WTC11 (cell line): Measurements from ENCODE around the gene CASP3. TPM values are rescaled to one million over a fixed set of nuclear protein-coding genes. Genes with fewer than 3 reads are reported as not detected.

ENCODE experiments used
- ATAC-seq: fragments of 200-7000 bp; cut with Tn5 transposase; 2 replicates; pipeline ENCODE4 v1.10.0; 2021; ENCODE audit warnings: mild to moderate bottlenecking, moderate library complexity
- CTCF ChIA-PET: fragments of 300-600 bp; sonication (Branson Sonifier 250); formaldehyde crosslinking; loops from one replicate; lab custom pipeline; 2021; ENCODE audit warnings: antibody characterized with exemption; lab: Charles Lee
- POLR2A ChIA-PET: fragments of 350-600 bp; sonication (Branson Sonifier 250); formaldehyde crosslinking; loops from one replicate; lab custom pipeline; 2021; ENCODE audit warnings: antibody characterized with exemption; lab: Charles Lee
- DNase-seq: peaks from one replicate; pipeline ENCODE4 v3.0.0; 2021; ENCODE audit warnings: low spot score
- H3K27ac Mint-ChIP-seq: 2 replicates; pipeline ENCODE4 v1.8.0; 2021; ENCODE audit warnings: mixed read lengths
- H3K27me3 Mint-ChIP-seq: 2 replicates; pipeline ENCODE4 v1.8.0; 2021; ENCODE audit warnings: low read depth, mild to moderate bottlenecking, moderate library complexity, mixed read lengths
- H3K36me3 Mint-ChIP-seq: 2 replicates; pipeline ENCODE4 v1.8.0; 2021; ENCODE audit warnings: mixed read lengths
- H3K4me1 Mint-ChIP-seq: 2 replicates; pipeline ENCODE4 v1.8.0; 2022; ENCODE audit warnings: mixed read lengths
- H3K4me3 Mint-ChIP-seq: 2 replicates; pipeline ENCODE4 v1.8.0; 2021; ENCODE audit warnings: mild to moderate bottlenecking, moderate library complexity, mixed read lengths
- H3K9me3 Mint-ChIP-seq: 2 replicates; pipeline ENCODE4 v1.8.0; 2021; ENCODE audit warnings: mixed read lengths
- E2F5 ChIP-seq: sonication (generic); formaldehyde crosslinking; IDR thresholded peaks from 2 replicates; pipeline ENCODE4 v1.8.1; 2022; ENCODE audit warnings: mild to moderate bottlenecking, moderate library complexity, missing genetic modification reagents
- ESRRA ChIP-seq: sonication (generic); formaldehyde crosslinking; IDR thresholded peaks from 2 replicates; pipeline ENCODE4 v1.8.1; 2022; ENCODE audit warnings: mild to moderate bottlenecking, missing genetic modification reagents, borderline replicate concordance
- HMGA2 ChIP-seq: fragments of 250-450 bp; sonication (Bioruptor Pico); IDR thresholded peaks from 2 replicates; pipeline ENCODE4 v1.4.0; 2021; ENCODE audit warnings: mild to moderate bottlenecking, moderate library complexity
- IRF1 ChIP-seq: sonication (generic); formaldehyde crosslinking; IDR thresholded peaks from 2 replicates; pipeline ENCODE4 v1.8.0; 2023; ENCODE audit warnings: missing genetic modification reagents
- NFYB ChIP-seq: sonication (generic); formaldehyde crosslinking; conservative IDR thresholded peaks from 2 replicates; pipeline ENCODE4 v1.8.0; 2022; ENCODE audit warnings: low read depth, missing genetic modification reagents
- NR1H2 ChIP-seq: sonication (generic); formaldehyde crosslinking; IDR thresholded peaks from 2 replicates; pipeline ENCODE4 v1.9.0; 2021; ENCODE audit warnings: mild to moderate bottlenecking, moderate library complexity, missing genetic modification reagents
- PRDM15 ChIP-seq: sonication (generic); formaldehyde crosslinking; IDR thresholded peaks from 2 replicates; pipeline ENCODE4 v1.8.0; 2022; ENCODE audit warnings: missing genetic modification reagents
- RELA ChIP-seq: sonication (generic); formaldehyde crosslinking; IDR thresholded peaks from 2 replicates; pipeline ENCODE4 v1.8.1; 2022; ENCODE audit warnings: missing genetic modification reagents, mild to moderate bottlenecking, borderline replicate concordance
- RORB ChIP-seq: fragments of 250-450 bp; sonication (Bioruptor Pico); IDR thresholded peaks from 2 replicates; pipeline ENCODE4 v1.9.0; 2021; ENCODE audit warnings: mild to moderate bottlenecking
- SMAD3 ChIP-seq: sonication (generic); formaldehyde crosslinking; IDR thresholded peaks from 2 replicates; pipeline ENCODE4 v1.8.0; 2022; ENCODE audit warnings: missing genetic modification reagents, mild to moderate bottlenecking, borderline replicate concordance
- TEAD4 ChIP-seq: sonication (generic); formaldehyde crosslinking; IDR thresholded peaks from 2 replicates; pipeline ENCODE4 v1.8.0; 2022; ENCODE audit warnings: mild to moderate bottlenecking, missing genetic modification reagents
- TP53 ChIP-seq: sonication (generic); formaldehyde crosslinking; IDR thresholded peaks from 2 replicates; pipeline ENCODE4 v1.8.1; 2023; ENCODE audit warnings: mild to moderate bottlenecking, missing genetic modification reagents
- ZNF138 ChIP-seq: sonication (generic); formaldehyde crosslinking; conservative IDR thresholded peaks from 2 replicates; pipeline ENCODE4 v1.8.1; 2022; ENCODE audit warnings: mild to moderate bottlenecking, moderate library complexity, missing genetic modification reagents
- ZNF263 ChIP-seq: sonication (generic); formaldehyde crosslinking; IDR thresholded peaks from 2 replicates; pipeline ENCODE4 v1.8.1; 2022; ENCODE audit warnings: low read depth, mild to moderate bottlenecking, moderate library complexity, missing genetic modification reagents
- ZNF416 ChIP-seq: fragments of 250-450 bp; sonication (Bioruptor Pico); IDR thresholded peaks from 2 replicates; pipeline ENCODE4 v1.9.0; 2021; ENCODE audit warnings: mild to moderate bottlenecking, inconsistent platforms
- ZNF671 ChIP-seq: fragments of 250-450 bp; sonication (Bioruptor Pico); IDR thresholded peaks from 2 replicates; pipeline ENCODE4 v1.8.0; 2021; ENCODE audit warnings: mild to moderate bottlenecking
- total RNA-seq: library from RNA; stranded (reverse); gene quantifications from 3 replicates; pipeline ENCODE4 v1.2.3, GENCODE V29; 2021
- TF ChIP-seq, protein P1 (sequence below): fragments of 250-450 bp; sonication (Bioruptor Pico); IDR thresholded peaks from 2 replicates; pipeline ENCODE4 v1.8.0; 2021; ENCODE audit warnings: mild to moderate bottlenecking
- TF ChIP-seq, protein P2 (sequence below): sonication (generic); formaldehyde crosslinking; IDR thresholded peaks from 2 replicates; pipeline ENCODE4 v1.8.1; 2023; ENCODE audit warnings: mild to moderate bottlenecking, missing genetic modification reagents, moderate library complexity
- TF ChIP-seq, protein P3 (sequence below): sonication (generic); formaldehyde crosslinking; conservative IDR thresholded peaks from 2 replicates; pipeline ENCODE4 v1.8.1; 2023; ENCODE audit warnings: mild to moderate bottlenecking, low read depth, missing genetic modification reagents, moderate library complexity
- TF ChIP-seq, protein P4 (sequence below): sonication (generic); formaldehyde crosslinking; IDR thresholded peaks from 2 replicates; pipeline ENCODE4 v1.8.0; 2023; ENCODE audit warnings: mild to moderate bottlenecking, missing genetic modification reagents

CASP3 gene
- total RNA-seq, 1 experiment from 2014 or later = 78.9 TPM

DNA sequence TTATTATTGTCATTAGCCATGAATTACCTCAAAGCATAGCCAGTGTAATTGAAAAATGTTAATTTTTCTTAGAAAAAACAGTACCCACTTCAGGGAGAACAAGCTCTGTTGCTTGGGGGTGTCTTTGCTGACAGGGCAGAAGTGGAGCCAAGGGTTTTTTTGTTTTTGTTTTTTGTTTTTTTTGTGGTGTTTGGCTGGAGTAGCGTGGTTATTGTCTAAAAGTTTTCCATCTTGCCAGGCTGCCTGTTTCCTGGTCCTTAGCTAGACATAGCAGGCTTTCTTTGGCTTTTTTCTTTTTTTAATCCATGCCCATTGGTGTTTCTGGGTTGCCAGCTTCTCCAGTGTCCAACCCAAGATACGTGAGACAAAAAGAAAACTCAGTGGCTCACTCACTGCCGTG is 61.5 kb downstream of the CASP3 start (continued):
- TF ChIP-seq IRF1 (CRISPR knock-in tag) (no peak), TP53 (no peak), SMAD3 (CRISPR knock-in tag) (no peak), ZNF138 (CRISPR knock-in tag) (no peak)

DNA sequence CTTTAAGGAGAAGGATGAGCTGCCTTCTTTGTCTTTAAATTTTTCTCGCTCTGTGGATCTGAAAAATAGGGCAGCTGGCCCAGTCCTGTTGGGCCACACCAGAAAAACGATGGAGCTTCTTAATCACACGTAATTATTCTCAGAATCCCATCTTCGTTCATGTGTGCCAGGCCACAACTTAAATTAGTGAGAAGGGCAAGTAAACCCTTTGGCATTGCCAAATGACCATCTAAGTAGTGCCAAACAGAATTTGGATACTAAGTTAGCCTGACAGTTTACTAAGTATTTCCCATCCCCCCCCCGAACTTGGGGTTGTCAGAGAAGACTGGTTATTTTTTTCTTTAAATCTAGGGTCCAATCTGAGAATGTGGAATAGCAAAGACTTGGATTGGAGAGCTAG is 62.0 kb downstream of the CASP3 start:
- ChIA-PET CTCF (no interaction called here), POLR2A (no interaction called here)
- DNase-seq = no peak
- Mint-ChIP-seq H3K4me3 (no peak overlapping the region), H3K36me3 (peaks cover 5% of the 10 kb centered on the region; the same call in 1 of the 2 replicates), H3K4me1 (peaks cover 5% of the 10 kb centered on the region; the same call in 1 of the 2 replicates), H3K9me3 (peaks cover 10% of the 10 kb centered on the region), H3K27ac (no peak overlapping the region), H3K27me3 (no peaks in the 10 kb centered on the region)
- no peak for ATAC-seq
- TF ChIP-seq TEAD4 (no peak), ZNF416 (CRISPR knock-in tag) (no peak), RORB (CRISPR knock-in tag) (no peak), ZNF263 (CRISPR knock-in tag) (no peak), NR1H2 (CRISPR knock-in tag) (no peak), NFYB (CRISPR knock-in tag) (no peak), ESRRA (CRISPR knock-in tag) (no peak), ZNF671 (no peak), HMGA2 (CRISPR knock-in tag) (no peak)
- TF ChIP-seq, protein P1, sequence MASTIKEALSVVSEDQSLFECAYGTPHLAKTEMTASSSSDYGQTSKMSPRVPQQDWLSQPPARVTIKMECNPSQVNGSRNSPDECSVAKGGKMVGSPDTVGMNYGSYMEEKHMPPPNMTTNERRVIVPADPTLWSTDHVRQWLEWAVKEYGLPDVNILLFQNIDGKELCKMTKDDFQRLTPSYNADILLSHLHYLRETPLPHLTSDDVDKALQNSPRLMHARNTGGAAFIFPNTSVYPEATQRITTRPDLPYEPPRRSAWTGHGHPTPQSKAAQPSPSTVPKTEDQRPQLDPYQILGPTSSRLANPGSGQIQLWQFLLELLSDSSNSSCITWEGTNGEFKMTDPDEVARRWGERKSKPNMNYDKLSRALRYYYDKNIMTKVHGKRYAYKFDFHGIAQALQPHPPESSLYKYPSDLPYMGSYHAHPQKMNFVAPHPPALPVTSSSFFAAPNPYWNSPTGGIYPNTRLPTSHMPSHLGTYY (CRISPR knock-in tag) = no peak
- TF ChIP-seq, protein P2, sequence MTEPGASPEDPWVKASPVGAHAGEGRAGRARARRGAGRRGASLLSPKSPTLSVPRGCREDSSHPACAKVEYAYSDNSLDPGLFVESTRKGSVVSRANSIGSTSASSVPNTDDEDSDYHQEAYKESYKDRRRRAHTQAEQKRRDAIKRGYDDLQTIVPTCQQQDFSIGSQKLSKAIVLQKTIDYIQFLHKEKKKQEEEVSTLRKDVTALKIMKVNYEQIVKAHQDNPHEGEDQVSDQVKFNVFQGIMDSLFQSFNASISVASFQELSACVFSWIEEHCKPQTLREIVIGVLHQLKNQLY (CRISPR knock-in tag) = no peak
- TF ChIP-seq, protein P3, sequence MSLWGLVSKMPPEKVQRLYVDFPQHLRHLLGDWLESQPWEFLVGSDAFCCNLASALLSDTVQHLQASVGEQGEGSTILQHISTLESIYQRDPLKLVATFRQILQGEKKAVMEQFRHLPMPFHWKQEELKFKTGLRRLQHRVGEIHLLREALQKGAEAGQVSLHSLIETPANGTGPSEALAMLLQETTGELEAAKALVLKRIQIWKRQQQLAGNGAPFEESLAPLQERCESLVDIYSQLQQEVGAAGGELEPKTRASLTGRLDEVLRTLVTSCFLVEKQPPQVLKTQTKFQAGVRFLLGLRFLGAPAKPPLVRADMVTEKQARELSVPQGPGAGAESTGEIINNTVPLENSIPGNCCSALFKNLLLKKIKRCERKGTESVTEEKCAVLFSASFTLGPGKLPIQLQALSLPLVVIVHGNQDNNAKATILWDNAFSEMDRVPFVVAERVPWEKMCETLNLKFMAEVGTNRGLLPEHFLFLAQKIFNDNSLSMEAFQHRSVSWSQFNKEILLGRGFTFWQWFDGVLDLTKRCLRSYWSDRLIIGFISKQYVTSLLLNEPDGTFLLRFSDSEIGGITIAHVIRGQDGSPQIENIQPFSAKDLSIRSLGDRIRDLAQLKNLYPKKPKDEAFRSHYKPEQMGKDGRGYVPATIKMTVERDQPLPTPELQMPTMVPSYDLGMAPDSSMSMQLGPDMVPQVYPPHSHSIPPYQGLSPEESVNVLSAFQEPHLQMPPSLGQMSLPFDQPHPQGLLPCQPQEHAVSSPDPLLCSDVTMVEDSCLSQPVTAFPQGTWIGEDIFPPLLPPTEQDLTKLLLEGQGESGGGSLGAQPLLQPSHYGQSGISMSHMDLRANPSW (CRISPR knock-in tag) = no peak
- TF ChIP-seq, all 79 proteins: peak for 0

- DNase-seq (no peak), ATAC-seq (no peak)
- Mint-ChIP-seq H3K36me3 (peaks cover 31% of the 10 kb centered on the region), H3K27ac (no peak overlapping the region), H3K9me3 (peaks cover 38% of the 10 kb centered on the region), H3K27me3 (no peaks in the 10 kb centered on the region; the same call in 1 of the 2 replicates), H3K4me3 (no peak overlapping the region), H3K4me1 (peaks cover 5% of the 10 kb centered on the region; the same call in 1 of the 2 replicates)
- POLR2A ChIA-PET = interaction anchor here (0.6 kb wide), 1 partner anchor 149 kb away, joined by 3 read pairs; no protein-coding TSS in a partner anchor
- CTCF ChIA-PET = no interaction called here
- TF ChIP-seq E2F5 (CRISPR knock-in tag) = no peak
- TF ChIP-seq, protein P4, sequence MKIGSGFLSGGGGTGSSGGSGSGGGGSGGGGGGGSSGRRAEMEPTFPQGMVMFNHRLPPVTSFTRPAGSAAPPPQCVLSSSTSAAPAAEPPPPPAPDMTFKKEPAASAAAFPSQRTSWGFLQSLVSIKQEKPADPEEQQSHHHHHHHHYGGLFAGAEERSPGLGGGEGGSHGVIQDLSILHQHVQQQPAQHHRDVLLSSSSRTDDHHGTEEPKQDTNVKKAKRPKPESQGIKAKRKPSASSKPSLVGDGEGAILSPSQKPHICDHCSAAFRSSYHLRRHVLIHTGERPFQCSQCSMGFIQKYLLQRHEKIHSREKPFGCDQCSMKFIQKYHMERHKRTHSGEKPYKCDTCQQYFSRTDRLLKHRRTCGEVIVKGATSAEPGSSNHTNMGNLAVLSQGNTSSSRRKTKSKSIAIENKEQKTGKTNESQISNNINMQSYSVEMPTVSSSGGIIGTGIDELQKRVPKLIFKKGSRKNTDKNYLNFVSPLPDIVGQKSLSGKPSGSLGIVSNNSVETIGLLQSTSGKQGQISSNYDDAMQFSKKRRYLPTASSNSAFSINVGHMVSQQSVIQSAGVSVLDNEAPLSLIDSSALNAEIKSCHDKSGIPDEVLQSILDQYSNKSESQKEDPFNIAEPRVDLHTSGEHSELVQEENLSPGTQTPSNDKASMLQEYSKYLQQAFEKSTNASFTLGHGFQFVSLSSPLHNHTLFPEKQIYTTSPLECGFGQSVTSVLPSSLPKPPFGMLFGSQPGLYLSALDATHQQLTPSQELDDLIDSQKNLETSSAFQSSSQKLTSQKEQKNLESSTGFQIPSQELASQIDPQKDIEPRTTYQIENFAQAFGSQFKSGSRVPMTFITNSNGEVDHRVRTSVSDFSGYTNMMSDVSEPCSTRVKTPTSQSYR = no peak
- no peak for TF ChIP-seq RELA (CRISPR knock-in tag)
- no peak for TF ChIP-seq PRDM15
- TF ChIP-seq ZNF263 (CRISPR knock-in tag) = no peak
Measured at GRCh38 chr4:184583738-184584502, 65.3 kb downstream of the CASP3 start.
